NCI-H128 (cell line): ENCODE results near the gene FBXO17.

Experiments
- DNase-seq: peaks from one replicate; lab custom pipeline; 2025; ENCODE audit not compliant: unreplicated experiment; lab: John Stamatoyannopoulos, UW

Gene FBXO17

DNA sequence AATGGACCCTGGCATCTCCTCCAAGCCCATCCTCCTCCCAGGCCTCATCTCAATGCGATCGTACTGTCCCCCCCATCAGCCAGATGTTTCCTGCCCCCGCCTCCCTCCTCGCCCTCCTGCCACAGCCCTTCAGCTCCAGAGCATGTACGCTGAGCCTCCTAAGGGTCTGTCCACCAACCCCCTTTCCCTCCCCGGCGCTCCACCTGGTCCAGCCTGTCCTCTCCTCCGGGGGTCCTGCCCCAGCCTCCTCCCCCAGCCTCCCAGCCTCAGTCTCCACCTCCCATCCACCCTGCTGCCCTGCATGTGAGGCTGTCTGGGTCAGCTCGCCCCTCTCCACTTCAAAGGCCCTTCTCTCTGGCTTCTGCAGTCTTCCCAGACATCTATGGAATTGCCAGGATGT lies 80.6 kb downstream of the FBXO17 start:
- no peak for DNase-seq

GRCh38 chr19:38893341-38893771 lies 82.2 kb downstream of the FBXO17 start:
- no peak for DNase-seq

DNA sequence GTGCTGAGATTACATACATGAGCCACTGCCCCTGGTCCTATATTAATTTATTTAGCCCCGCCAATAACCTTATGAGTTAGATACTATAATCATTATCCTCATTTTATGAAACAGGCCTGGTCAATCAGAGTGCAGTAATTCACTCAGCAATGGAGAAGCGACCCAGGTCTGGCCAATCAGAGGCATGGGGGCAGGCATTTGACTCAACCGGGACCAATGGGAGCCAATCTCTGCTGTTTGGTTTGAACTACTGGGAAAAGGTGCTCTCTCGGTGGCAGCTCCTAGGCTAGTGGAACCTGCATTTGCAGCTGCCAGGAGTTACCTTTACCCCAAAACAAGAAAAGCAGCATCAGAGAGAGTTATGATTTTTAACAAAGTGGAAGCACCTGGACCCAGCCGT lies 82.7 kb downstream of the FBXO17 start:
- DNase-seq = no peak

GRCh38 chr19:38891771-38892170 lies 83.8 kb downstream of the FBXO17 start:
- no peak for DNase-seq
